ENCODE measurements around the gene LYPD6B. TPM values are rescaled to one million over a fixed set of nuclear protein-coding genes. Genes with fewer than 3 reads are reported as not detected.
A peak's percentile ranks its signal among the peaks of the same experiment; 100 is the strongest.

Gene LYPD6B
- total RNA-seq, 4 donors from 2014 or later: 70.2 to 96.6 (median 74.2) TPM

GRCh38 chr2:149189769-149190168 lies 151.3 kb downstream of the LYPD6B start:
- H3K4me3 ChIP-seq (ENCODE audit: low read depth, poor library complexity, severe bottlenecking): no peak overlapping the region
- intact Hi-C loops (cut with DNase I; ENCODE audit: low total_unique reads): no loop called here
- DNase-seq (ENCODE audit: low spot score in 2 of 2): no peak
- TF ChIP-seq CTCF (IDR thresholded peaks at IDR 0.05) (no peak), POLR2A (IDR thresholded peaks at IDR 0.05) (no peak)

- DNase-seq (ENCODE audit: low spot score in 2 of 2): no peak
- intact Hi-C loops (cut with DNase I; ENCODE audit: low total_unique reads): no loop called here
- no peak overlapping the region for H3K4me3 ChIP-seq (ENCODE audit: low read depth, poor library complexity, severe bottlenecking)
- no peak for TF ChIP-seq CTCF (IDR thresholded peaks at IDR 0.05)
- no peak for TF ChIP-seq POLR2A (IDR thresholded peaks at IDR 0.05)
- WGBS, 2 donors: 73 to 80% methylated on average over 5 of the region's 5 CpGs
Observed at GRCh38 chr2:149191915-149192314, 153.4 kb downstream of the LYPD6B start.

GRCh38 chr2:149192427-149192826 lies 153.9 kb downstream of the LYPD6B start:
- TF ChIP-seq POLR2A (IDR thresholded peaks at IDR 0.05): no peak
- TF ChIP-seq CTCF (IDR thresholded peaks at IDR 0.05): no peak
- no peak overlapping the region for H3K4me3 ChIP-seq (ENCODE audit: low read depth, poor library complexity, severe bottlenecking)
- DNase-seq (ENCODE audit: low spot score in 2 of 2): no peak
- 77 to 89% methylated on average over 1 of the region's 1 CpG for WGBS, 2 donors
- intact Hi-C loops (cut with DNase I; ENCODE audit: low total_unique reads): no loop called here

- peak in 1 of 2 donors; percentile 25 for DNase-seq (ENCODE audit: low spot score in 2 of 2)
- no peak overlapping the region for H3K4me3 ChIP-seq (ENCODE audit: low read depth, poor library complexity, severe bottlenecking)
- intact Hi-C loops (cut with DNase I; ENCODE audit: low total_unique reads): no loop called here
- no peak for TF ChIP-seq CTCF (IDR thresholded peaks at IDR 0.05)
- TF ChIP-seq POLR2A (IDR thresholded peaks at IDR 0.05): no peak
Observed at GRCh38 chr2:149200109-149200520, 161.6 kb downstream of the LYPD6B start.

- TF ChIP-seq CTCF (IDR thresholded peaks at IDR 0.05): no peak
- TF ChIP-seq POLR2A (IDR thresholded peaks at IDR 0.05): no peak
- intact Hi-C loops (cut with DNase I; ENCODE audit: low total_unique reads): no loop called here
- 85 to 88% methylated on average over 4 of the region's 4 CpGs for WGBS, 2 donors
- H3K4me3 ChIP-seq (ENCODE audit: low read depth, poor library complexity, severe bottlenecking): no peak overlapping the region
- DNase-seq (ENCODE audit: low spot score in 2 of 2): no peak
Observed at GRCh38 chr2:149204686-149205085, 166.2 kb downstream of the LYPD6B start.

- WGBS, 2 donors: 79 to 90% methylated on average over 8 of the region's 8 CpGs
- no peak for TF ChIP-seq CTCF (IDR thresholded peaks at IDR 0.05)
- no peak for TF ChIP-seq POLR2A (IDR thresholded peaks at IDR 0.05)
- no peak overlapping the region for H3K4me3 ChIP-seq (ENCODE audit: low read depth, poor library complexity, severe bottlenecking)
- DNase-seq (ENCODE audit: low spot score in 2 of 2): no peak
- intact Hi-C loops (cut with DNase I; ENCODE audit: low total_unique reads): no loop called here
Observed at GRCh38 chr2:149205143-149205542, 166.6 kb downstream of the LYPD6B start.

Measured in lower leg skin (tissue), 4 donors.